Esophagus squamous epithelium (tissue), 5 donors: ENCODE measurements around the gene MRPS34. TPM values are rescaled to one million over a fixed set of nuclear protein-coding genes. Genes with fewer than 3 reads are reported as not detected.
A peak's percentile ranks its signal among the peaks of the same experiment; 100 is the strongest.

Experiments used
- DNase-seq: peaks from one replicate; lab custom pipeline; 2025; lab: John Stamatoyannopoulos, UW
- H3K27ac ChIP-seq, 4 donors: fragments of 200-600 bp; sonication (generic); one replicate each; pipeline ENCODE4 v1.5.1; 2016 to 2019; ENCODE audit warnings: mild to moderate bottlenecking in 1 of 4
- H3K27me3 ChIP-seq, 4 donors: fragments of 200-600 bp; sonication (generic); 1 replicate in 3 of 4; 2 replicates in 1 of 4; pipeline versions ENCODE4 v1.5.1 to v1.6.0; 2017 to 2021; ENCODE audit warnings: antibody characterized with exemption in 1 of 4
- H3K36me3 ChIP-seq, 3 donors: fragments of 200-600 bp; sonication (generic); one replicate each; pipeline ENCODE4 v1.5.1; 2016 to 2019
- H3K4me1 ChIP-seq, 3 donors: fragments of 200-600 bp; sonication (generic); one replicate each; pipeline ENCODE4 v1.5.1; 2017 to 2019
- H3K4me3 ChIP-seq, 4 donors: fragments of 200-600 bp; sonication (generic); 1 replicate in 3 of 4; 2 replicates in 1 of 4; pipeline ENCODE4 v1.5.1; 2016 to 2019; ENCODE audit warnings: mild to moderate bottlenecking in 2 of 4, moderate library complexity in 1 of 4
- H3K9me3 ChIP-seq, 3 donors: fragments of 200-600 bp; sonication (generic); one replicate each; pipeline ENCODE4 v1.5.1; 2016 to 2019
- POLR2A ChIP-seq, 4 donors: fragments of 450-650 bp; IDR thresholded peaks; one replicate each; pipeline ENCODE4 v1.6.1; 2017; ENCODE audit warnings: antibody characterized with exemption in 4 of 4, mild to moderate bottlenecking in 4 of 4, moderate library complexity in 3 of 4
- WGBS, 2 donors: methylation state at CpG; one replicate each; pipeline ENCODE4 v1.1.5; 2018; 5-methylcytosine and 5-hydroxymethylcytosine counted together
- intact Hi-C: fragments of 100-400 bp; cut with DNase I; formaldehyde crosslinking; loops from one replicate; pipeline ENCODE4 v1.15.0; 2022
- total RNA-seq, 4 donors: library from RNA; depleted of rRNA; stranded (reverse); fragments of >200 nt; gene quantifications; one replicate each; pipeline ENCODE4 v1.1.0, GENCODE V29; 2016
- TF ChIP-seq, protein P1 (sequence below), 6 experiments: fragments of 450-650 bp in 4 of 6; fragments of 200-600 bp in 2 of 6; sonication (generic) in 2 of 6; IDR thresholded peaks; one replicate each; pipeline ENCODE4 v1.5.1; 2016 to 2019; ENCODE audit warnings: antibody characterized with exemption in 6 of 6, mild to moderate bottlenecking in 4 of 6, moderate library complexity in 4 of 6
- donor health status: DM: yes; HTN: yes; CAD: no.

MRPS34 gene
- total RNA-seq, 4 donors from 2014 or later = 89.5 to 158 (median 114) TPM

- H3K27me3 ChIP-seq = no peaks in the 10 kb centered on the region
Measured at GRCh38 chr16:1758923-1759322, 14.0 kb downstream of the MRPS34 start.

DNA sequence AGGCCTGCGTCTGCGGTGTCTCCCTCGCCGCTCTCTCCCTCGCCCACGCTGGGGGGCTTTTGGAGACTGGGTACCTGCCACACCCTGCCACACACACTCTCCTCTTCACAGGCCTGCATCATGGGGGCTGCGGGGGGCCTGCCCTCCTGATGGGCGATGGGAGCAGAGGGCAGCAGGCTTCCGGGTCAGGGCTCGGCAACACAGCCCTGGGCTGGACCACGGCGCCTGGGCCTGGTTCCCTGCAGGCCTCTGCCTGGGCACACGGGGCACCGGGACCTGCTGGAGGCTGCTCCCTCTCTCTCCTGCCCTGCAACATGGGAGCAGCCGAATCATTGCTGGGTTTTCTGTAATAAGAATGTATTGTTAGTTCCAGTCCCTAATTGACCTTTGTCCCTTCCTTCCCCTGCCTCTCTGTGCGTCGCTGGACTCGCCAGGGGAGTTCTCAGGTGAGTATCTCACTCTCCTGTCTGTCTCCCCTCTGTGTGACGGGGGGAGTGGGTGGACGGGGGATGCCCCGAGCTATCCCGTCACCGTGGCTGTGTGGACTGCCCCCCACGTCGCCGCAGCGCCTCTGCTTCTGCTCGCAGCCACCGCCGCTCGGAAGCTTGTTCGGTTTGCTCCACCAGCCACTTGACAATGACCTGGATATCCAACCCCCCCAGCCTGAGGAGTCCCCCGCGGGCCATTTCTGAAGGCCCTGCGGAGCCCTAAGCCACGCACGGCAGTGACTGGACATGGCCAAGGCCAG, 15.0 kb downstream of the MRPS34 start:
- intact Hi-C loops = no loop called here
- no peak for DNase-seq
- Histone ChIP-seq H3K9me3 (no peaks in the 10 kb centered on the region), H3K27me3 (no peaks in the 10 kb centered on the region), H3K36me3 (peaks cover 16 to 93% (median 19%) of the 10 kb centered on the region in 3 donors), H3K27ac (no peak overlapping the region), H3K4me3 (no peak overlapping the region), H3K4me1 (peaks cover 0 to 26% (median 4%) of the 10 kb centered on the region in 3 donors)
- TF ChIP-seq POLR2A (IDR thresholded peaks at IDR 0.05) = no peak
- TF ChIP-seq, protein P1, sequence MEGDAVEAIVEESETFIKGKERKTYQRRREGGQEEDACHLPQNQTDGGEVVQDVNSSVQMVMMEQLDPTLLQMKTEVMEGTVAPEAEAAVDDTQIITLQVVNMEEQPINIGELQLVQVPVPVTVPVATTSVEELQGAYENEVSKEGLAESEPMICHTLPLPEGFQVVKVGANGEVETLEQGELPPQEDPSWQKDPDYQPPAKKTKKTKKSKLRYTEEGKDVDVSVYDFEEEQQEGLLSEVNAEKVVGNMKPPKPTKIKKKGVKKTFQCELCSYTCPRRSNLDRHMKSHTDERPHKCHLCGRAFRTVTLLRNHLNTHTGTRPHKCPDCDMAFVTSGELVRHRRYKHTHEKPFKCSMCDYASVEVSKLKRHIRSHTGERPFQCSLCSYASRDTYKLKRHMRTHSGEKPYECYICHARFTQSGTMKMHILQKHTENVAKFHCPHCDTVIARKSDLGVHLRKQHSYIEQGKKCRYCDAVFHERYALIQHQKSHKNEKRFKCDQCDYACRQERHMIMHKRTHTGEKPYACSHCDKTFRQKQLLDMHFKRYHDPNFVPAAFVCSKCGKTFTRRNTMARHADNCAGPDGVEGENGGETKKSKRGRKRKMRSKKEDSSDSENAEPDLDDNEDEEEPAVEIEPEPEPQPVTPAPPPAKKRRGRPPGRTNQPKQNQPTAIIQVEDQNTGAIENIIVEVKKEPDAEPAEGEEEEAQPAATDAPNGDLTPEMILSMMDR (IDR thresholded peaks at IDR 0.05) = no peak
- 92 to 94% methylated on average over 13 to 14 of the region's 37 CpGs for WGBS, 2 donors

More at GRCh38 chr16:1758923-1759322, 14.0 kb downstream of the MRPS34 start:
- Histone ChIP-seq H3K4me1 (peaks cover 4 to 35% (median 5%) of the 10 kb centered on the region in 3 donors), H3K36me3 (peaks cover 16 to 93% (median 27%) of the 10 kb centered on the region in 3 donors), H3K27ac (no peak overlapping the region), H3K9me3 (no peaks in the 10 kb centered on the region), H3K4me3 (no peak overlapping the region)
- no peak for DNase-seq
- 81 to 98% methylated on average over 9 to 11 of the region's 18 CpGs for WGBS, 2 donors
- no peak for TF ChIP-seq POLR2A (IDR thresholded peaks at IDR 0.05)
- TF ChIP-seq, protein P1 (IDR thresholded peaks at IDR 0.05) = no peak
- intact Hi-C loops = no loop called here

- Histone ChIP-seq H3K9me3 (no peaks in the 10 kb centered on the region), H3K36me3 (peaks cover 0 to 93% (median 10%) of the 10 kb centered on the region in 3 donors), H3K27me3 (no peaks in the 10 kb centered on the region), H3K4me1 (peaks cover 0 to 26% (median 4%) of the 10 kb centered on the region in 3 donors), H3K27ac (peak overlapping the region; percentile 44 to 75 (median 66)), H3K4me3 (no peak overlapping the region)
- WGBS, 2 donors = 76 to 89% methylated on average over 6 to 12 of the region's 12 CpGs
- TF ChIP-seq, protein P1 (IDR thresholded peaks at IDR 0.05) = no peak
- TF ChIP-seq POLR2A (IDR thresholded peaks at IDR 0.05) = no peak
- DNase-seq = no peak
- intact Hi-C loops = no loop called here
Measured at GRCh38 chr16:1754204-1754603, 18.7 kb downstream of the MRPS34 start.

- 95 to 97% methylated on average over 12 to 14 of the region's 14 CpGs for WGBS, 2 donors
- no peak overlapping the region for H3K4me3 ChIP-seq
- H3K4me1 ChIP-seq = peaks cover 0 to 26% (median 4%) of the 10 kb centered on the region in 3 donors
- no peak overlapping the region for H3K27ac ChIP-seq
- DNase-seq = no peak
- H3K27me3 ChIP-seq = no peaks in the 10 kb centered on the region
- TF ChIP-seq POLR2A (IDR thresholded peaks at IDR 0.05) = no peak
- TF ChIP-seq, protein P1 (IDR thresholded peaks at IDR 0.05) = no peak
- H3K36me3 ChIP-seq = peaks cover 10 to 93% (median 19%) of the 10 kb centered on the region in 3 donors
- intact Hi-C loops = no loop called here
- no peaks in the 10 kb centered on the region for H3K9me3 ChIP-seq
Measured at GRCh38 chr16:1752853-1753252, 20.1 kb downstream of the MRPS34 start.

- intact Hi-C loops = no loop called here
- H3K4me1 ChIP-seq = peaks cover 0 to 21% (median 4%) of the 10 kb centered on the region in 3 donors
- no peak overlapping the region for H3K27ac ChIP-seq
- peaks cover 16 to 93% (median 26%) of the 10 kb centered on the region in 3 donors for H3K36me3 ChIP-seq
- no peak for DNase-seq
- TF ChIP-seq POLR2A (IDR thresholded peaks at IDR 0.05) = no peak
- TF ChIP-seq, protein P1 (IDR thresholded peaks at IDR 0.05) = no peak
- no peaks in the 10 kb centered on the region for H3K27me3 ChIP-seq
- WGBS, 2 donors = 94 to 100% methylated on average over 3 to 12 of the region's 16 CpGs
- H3K4me3 ChIP-seq = no peak overlapping the region
- H3K9me3 ChIP-seq = no peaks in the 10 kb centered on the region
Measured at GRCh38 chr16:1751946-1752345, 21.0 kb downstream of the MRPS34 start.
